Thyroid gland (tissue), 4 donors: ENCODE data around the gene GRIP1. TPM values are rescaled to one million over a fixed set of nuclear protein-coding genes. Genes with fewer than 3 reads are reported as not detected.
A peak's percentile ranks its signal among the peaks of the same experiment; 100 is the strongest.

ENCODE experiments used
- DNase-seq, 2 donors: peaks; one replicate each; pipeline ENCODE4 v3.0.0-alpha.2; 2019
- H3K27ac ChIP-seq, 3 donors: fragments of 200-600 bp; sonication (generic); 1 replicate in 2 of 3; 2 replicates in 1 of 3; pipeline ENCODE4 v1.5.1; 2016 to 2019; ENCODE audit warnings: mild to moderate bottlenecking in 1 of 3, moderate library complexity in 1 of 3
- H3K27me3 ChIP-seq: fragments of 200-600 bp; sonication (generic); one replicate; pipeline ENCODE4 v1.5.1; 2019
- H3K36me3 ChIP-seq, 2 donors: fragments of 200-600 bp; sonication (generic); one replicate each; pipeline ENCODE4 v1.5.1; 2016 to 2019
- H3K4me1 ChIP-seq, 2 donors: fragments of 200-600 bp; sonication (generic); one replicate each; pipeline ENCODE4 v1.5.1; 2017 to 2019
- H3K4me3 ChIP-seq, 3 donors: fragments of 200-600 bp; sonication (generic); replicated peaks in 1 of 3; 1 replicate in 2 of 3; 2 replicates in 1 of 3; pipeline ENCODE4 v1.5.1; 2016; ENCODE audit warnings: mild to moderate bottlenecking in 1 of 3
- H3K9me3 ChIP-seq: fragments of 200-600 bp; sonication (generic); one replicate; pipeline ENCODE4 v1.5.1; 2017
- POLR2A ChIP-seq, 2 donors: fragments of 450-650 bp; IDR thresholded peaks; one replicate each; pipeline ENCODE4 v1.6.1; 2017; ENCODE audit warnings: antibody characterized with exemption in 2 of 2, mild to moderate bottlenecking in 2 of 2, moderate library complexity in 1 of 2
- WGBS, 2 donors: methylation state at CpG; one replicate each; pipeline ENCODE4 v1.1.5; 2017; 5-methylcytosine and 5-hydroxymethylcytosine counted together
- intact Hi-C: fragments of 100-400 bp; cut with DNase I; formaldehyde crosslinking; loops from one replicate; pipeline ENCODE4 v1.15.1; 2023
- total RNA-seq, 4 donors: library from RNA; depleted of rRNA; stranded (reverse); fragments of >200 nt; gene quantifications; one replicate each; pipeline ENCODE4 v1.2.3, GENCODE V29; 2016
- TF ChIP-seq, protein P1 (sequence below), 6 experiments: fragments of 200-600 bp in 3 of 6; fragments of 450-650 bp in 3 of 6; sonication (generic) in 3 of 6; IDR thresholded peaks; one replicate each; pipeline ENCODE4 v1.5.1; 2016 to 2019; ENCODE audit warnings: antibody characterized with exemption in 6 of 6, mild to moderate bottlenecking in 2 of 6, inconsistent platforms in 1 of 6, moderate library complexity in 1 of 6

GRIP1 gene, protein sequence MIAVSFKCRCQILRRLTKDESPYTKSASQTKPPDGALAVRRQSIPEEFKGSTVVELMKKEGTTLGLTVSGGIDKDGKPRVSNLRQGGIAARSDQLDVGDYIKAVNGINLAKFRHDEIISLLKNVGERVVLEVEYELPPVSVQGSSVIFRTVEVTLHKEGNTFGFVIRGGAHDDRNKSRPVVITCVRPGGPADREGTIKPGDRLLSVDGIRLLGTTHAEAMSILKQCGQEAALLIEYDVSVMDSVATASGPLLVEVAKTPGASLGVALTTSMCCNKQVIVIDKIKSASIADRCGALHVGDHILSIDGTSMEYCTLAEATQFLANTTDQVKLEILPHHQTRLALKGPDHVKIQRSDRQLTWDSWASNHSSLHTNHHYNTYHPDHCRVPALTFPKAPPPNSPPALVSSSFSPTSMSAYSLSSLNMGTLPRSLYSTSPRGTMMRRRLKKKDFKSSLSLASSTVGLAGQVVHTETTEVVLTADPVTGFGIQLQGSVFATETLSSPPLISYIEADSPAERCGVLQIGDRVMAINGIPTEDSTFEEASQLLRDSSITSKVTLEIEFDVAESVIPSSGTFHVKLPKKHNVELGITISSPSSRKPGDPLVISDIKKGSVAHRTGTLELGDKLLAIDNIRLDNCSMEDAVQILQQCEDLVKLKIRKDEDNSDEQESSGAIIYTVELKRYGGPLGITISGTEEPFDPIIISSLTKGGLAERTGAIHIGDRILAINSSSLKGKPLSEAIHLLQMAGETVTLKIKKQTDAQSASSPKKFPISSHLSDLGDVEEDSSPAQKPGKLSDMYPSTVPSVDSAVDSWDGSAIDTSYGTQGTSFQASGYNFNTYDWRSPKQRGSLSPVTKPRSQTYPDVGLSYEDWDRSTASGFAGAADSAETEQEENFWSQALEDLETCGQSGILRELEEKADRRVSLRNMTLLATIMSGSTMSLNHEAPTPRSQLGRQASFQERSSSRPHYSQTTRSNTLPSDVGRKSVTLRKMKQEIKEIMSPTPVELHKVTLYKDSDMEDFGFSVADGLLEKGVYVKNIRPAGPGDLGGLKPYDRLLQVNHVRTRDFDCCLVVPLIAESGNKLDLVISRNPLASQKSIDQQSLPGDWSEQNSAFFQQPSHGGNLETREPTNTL
- 10 to 100 TPM in 3 of 4 donors, 1 to 10 TPM in 1; 9.9 to 21.1 (median 15.6) TPM for total RNA-seq

DNA sequence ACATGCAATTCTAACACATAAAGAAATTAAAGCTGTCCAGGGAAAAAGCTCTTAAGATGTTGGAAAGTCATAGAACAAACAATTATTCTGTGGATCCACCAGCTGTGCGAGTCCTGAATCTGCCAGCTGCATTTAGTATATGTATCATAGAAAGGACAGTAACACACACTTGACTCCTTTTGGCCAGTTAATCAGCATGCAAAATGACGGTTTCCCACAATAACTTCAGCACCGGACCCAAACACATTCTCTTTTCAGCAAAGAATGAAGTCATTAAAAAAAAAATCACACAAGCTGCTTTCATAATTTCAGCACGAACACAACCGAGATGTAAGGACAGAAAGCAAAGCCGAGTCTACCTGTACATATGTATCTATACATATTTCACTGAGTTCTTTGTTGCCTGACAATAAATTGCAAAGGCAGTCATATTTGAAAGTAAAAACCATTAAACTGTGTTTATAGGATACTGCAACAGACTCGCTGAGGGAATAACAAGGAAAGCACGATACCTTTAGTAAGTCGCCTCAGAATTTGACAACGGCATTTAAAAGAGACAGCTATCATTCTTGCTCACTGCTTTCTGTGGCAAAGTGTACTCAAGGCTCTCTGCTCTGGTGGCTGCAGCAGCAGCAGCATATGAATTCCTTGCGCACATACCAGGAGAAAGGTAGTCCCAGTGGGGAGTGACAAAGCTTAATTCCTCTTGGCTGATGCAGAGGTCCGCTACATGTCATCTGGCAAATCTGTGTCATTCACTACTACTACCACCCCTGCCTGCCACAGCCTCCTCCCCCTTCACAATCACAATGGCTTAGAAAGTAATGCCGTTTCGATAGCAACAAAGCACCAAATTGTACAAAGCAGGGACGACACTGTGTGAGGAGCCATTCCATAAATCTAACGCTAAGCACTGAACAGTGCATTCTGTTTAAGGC lies at the start of gene GRIP1:
Gene GRIP1, minus strand, starts transcription at position 739 of the 938 bp plus-strand sequence. Its CDS starts 172 bp downstream, at position 567.
- intact Hi-C loops, result no loop called here
- H3K9me3 ChIP-seq, result no peaks in the 10 kb centered on the region
- peak; percentile 4 to 14 for DNase-seq
- H3K27me3 ChIP-seq, result no peaks in the 10 kb centered on the region
- no peaks in the 10 kb centered on the region for H3K4me1 ChIP-seq
- no peak for TF ChIP-seq POLR2A (IDR thresholded peaks at IDR 0.05)
- TF ChIP-seq, protein P1, sequence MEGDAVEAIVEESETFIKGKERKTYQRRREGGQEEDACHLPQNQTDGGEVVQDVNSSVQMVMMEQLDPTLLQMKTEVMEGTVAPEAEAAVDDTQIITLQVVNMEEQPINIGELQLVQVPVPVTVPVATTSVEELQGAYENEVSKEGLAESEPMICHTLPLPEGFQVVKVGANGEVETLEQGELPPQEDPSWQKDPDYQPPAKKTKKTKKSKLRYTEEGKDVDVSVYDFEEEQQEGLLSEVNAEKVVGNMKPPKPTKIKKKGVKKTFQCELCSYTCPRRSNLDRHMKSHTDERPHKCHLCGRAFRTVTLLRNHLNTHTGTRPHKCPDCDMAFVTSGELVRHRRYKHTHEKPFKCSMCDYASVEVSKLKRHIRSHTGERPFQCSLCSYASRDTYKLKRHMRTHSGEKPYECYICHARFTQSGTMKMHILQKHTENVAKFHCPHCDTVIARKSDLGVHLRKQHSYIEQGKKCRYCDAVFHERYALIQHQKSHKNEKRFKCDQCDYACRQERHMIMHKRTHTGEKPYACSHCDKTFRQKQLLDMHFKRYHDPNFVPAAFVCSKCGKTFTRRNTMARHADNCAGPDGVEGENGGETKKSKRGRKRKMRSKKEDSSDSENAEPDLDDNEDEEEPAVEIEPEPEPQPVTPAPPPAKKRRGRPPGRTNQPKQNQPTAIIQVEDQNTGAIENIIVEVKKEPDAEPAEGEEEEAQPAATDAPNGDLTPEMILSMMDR (IDR thresholded peaks at IDR 0.05), result no peak
- H3K27ac ChIP-seq, result no peak within 1 kb of the TSS
- H3K36me3 ChIP-seq, result no peaks in the 10 kb centered on the region
- H3K4me3 ChIP-seq, result no peak within 1 kb of the TSS
- WGBS, 2 donors, result 43% methylated on average over 16 of the region's 16 CpGs

DNA sequence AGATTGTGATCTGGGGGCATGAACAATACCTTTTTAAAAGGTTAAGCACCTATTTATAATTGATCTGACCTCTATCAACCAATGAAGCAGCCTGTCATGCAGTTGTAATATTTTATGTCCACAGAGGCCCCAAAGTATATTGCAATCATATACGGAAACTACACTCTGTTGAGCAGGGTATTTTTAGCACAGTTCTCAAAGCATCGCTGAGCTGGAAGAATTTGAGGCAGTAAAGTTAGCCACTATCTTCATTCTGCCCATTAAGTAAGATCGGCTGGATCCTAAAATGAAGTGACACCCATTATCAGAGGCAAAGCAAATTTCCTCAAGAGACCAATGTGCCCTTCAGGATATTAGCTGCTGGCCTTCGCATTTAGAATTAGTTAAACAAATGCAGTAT lies 47.7 kb upstream of the GRIP1 start:
- intact Hi-C loops, result no loop called here
- no peak for DNase-seq
- no peaks in the 10 kb centered on the region for H3K9me3 ChIP-seq
- no peak overlapping the region for H3K27ac ChIP-seq
- no peak overlapping the region for H3K4me3 ChIP-seq
- TF ChIP-seq POLR2A (IDR thresholded peaks at IDR 0.05), result no peak
- TF ChIP-seq, protein P1 (IDR thresholded peaks at IDR 0.05), result no peak
- 51 to 53% methylated on average over 4 of the region's 4 CpGs for WGBS, 2 donors
- H3K36me3 ChIP-seq, result no peaks in the 10 kb centered on the region
- peaks cover 0 to 4% of the 10 kb centered on the region in 2 donors for H3K4me1 ChIP-seq
- H3K27me3 ChIP-seq, result no peaks in the 10 kb centered on the region

DNA sequence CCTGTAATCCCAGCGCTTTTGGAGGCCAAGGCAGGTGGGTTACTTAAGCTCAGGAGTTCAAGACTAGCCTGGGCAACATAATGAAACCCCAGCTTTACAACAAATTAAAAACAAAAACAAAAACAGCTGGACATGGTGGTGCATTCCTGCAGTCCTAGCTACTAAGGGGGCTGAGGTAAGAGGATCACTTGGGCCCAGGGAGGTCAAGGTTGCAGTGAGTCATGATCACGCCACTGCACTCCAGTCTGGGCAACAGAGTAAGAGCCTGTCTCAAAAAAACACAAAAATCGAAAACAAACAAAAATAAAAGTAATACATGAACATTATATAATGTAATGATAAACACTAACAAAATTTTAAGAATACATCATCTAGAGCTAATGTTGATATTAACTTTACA lies 46.2 kb upstream of the GRIP1 start:
- TF ChIP-seq, protein P1 (IDR thresholded peaks at IDR 0.05), result no peak
- no peak for TF ChIP-seq POLR2A (IDR thresholded peaks at IDR 0.05)
- H3K4me1 ChIP-seq, result peaks cover 0 to 4% of the 10 kb centered on the region in 2 donors
- no peaks in the 10 kb centered on the region for H3K36me3 ChIP-seq
- no peak for DNase-seq
- 92 to 93% methylated on average over 3 of the region's 3 CpGs for WGBS, 2 donors
- intact Hi-C loops, result no loop called here
- no peaks in the 10 kb centered on the region for H3K9me3 ChIP-seq
- H3K4me3 ChIP-seq, result no peak overlapping the region
- H3K27ac ChIP-seq, result no peak overlapping the region
- H3K27me3 ChIP-seq, result no peaks in the 10 kb centered on the region

DNA sequence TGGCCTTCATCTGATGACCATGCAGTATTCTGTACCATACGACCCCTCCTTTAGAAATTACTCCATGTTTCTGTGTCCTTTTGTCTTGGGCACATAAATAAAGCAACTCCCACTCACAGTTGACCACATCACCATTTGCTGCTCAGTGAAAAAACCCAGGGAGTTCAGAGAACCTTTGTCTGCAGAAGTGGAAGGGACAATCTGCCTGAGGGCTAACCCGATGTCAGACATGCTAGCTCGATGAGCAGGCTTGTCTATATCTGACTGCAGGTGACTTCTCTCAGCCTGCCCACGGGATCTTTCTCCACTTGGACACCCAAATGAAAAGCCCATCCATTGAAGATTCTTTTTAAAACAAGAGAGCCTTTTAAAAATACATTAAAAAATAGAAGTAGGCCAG lies 45.7 kb upstream of the GRIP1 start:
- WGBS, 2 donors, result 86 to 87% methylated on average over 4 of the region's 4 CpGs
- no peaks in the 10 kb centered on the region for H3K36me3 ChIP-seq
- H3K9me3 ChIP-seq, result no peaks in the 10 kb centered on the region
- intact Hi-C loops, result no loop called here
- H3K4me1 ChIP-seq, result peaks cover 0 to 4% of the 10 kb centered on the region in 2 donors
- H3K27me3 ChIP-seq, result no peaks in the 10 kb centered on the region
- no peak overlapping the region for H3K27ac ChIP-seq
- H3K4me3 ChIP-seq, result no peak overlapping the region
- no peak for DNase-seq
- no peak for TF ChIP-seq POLR2A (IDR thresholded peaks at IDR 0.05)
- TF ChIP-seq, protein P1 (IDR thresholded peaks at IDR 0.05), result no peak
